Stimulated activated CD4-positive, alpha-beta T cell treated with anti-CD3 and anti-CD28 coated beads, Interleukin-2, amount 100 ng/mL, for 48 hours (primary cell): ENCODE results near the gene ARF6.
"Not testable (repeated sequence)": the region's sequence is repeated elsewhere in the genome, so short reads cannot be mapped to it uniquely, and the experiment has no call there.

Experiments
- DNase-seq, 2 donors: peaks; one replicate each; pipeline ENCODE4 v3.0.0-alpha.2; 2020

ARF6 gene

GRCh38 chr14:49892636-49893308 is at the start of gene ARF6:
TSS of gene ARF6 (plus strand) at chr14:49893082. CDS start at chr14:49893737, 655 bp downstream.
- DNase-seq, result peak; percentile 94 to 97

GRCh38 chr14:49849213-49849847 is 43.6 kb upstream of the ARF6 start:
- DNase-seq, result no peak

- no peak for DNase-seq
Measured at GRCh38 chr14:49851813-49852212, 41.1 kb upstream of the ARF6 start.

- peak; percentile 82 to 88 for DNase-seq
Measured at GRCh38 chr14:49852301-49853157, 40.4 kb upstream of the ARF6 start, which contains the start of gene NEMF. TSS of gene NEMF (minus strand) at chr14:49852788. CDS start at chr14:49852753, 35 bp downstream.

- DNase-seq, result no peak
Measured at GRCh38 chr14:49853158-49853477, 39.8 kb upstream of the ARF6 start.

- peak; percentile 53 to 64 for DNase-seq
Measured at GRCh38 chr14:49853572-49854375, 39.1 kb upstream of the ARF6 start.

GRCh38 chr14:49857427-49858003 is 35.4 kb upstream of the ARF6 start:
- DNase-seq, result no peak

- DNase-seq, result no peak
Measured at GRCh38 chr14:49858383-49858782, 34.5 kb upstream of the ARF6 start.

- no peak for DNase-seq
Measured at GRCh38 chr14:49860988-49861698, 31.7 kb upstream of the ARF6 start.

- peak; percentile 44 to 47 for DNase-seq
Measured at GRCh38 chr14:49861699-49862088, 31.2 kb upstream of the ARF6 start.

- DNase-seq, result peak; percentile 84 to 86
Measured at GRCh38 chr14:49862089-49862673, 30.7 kb upstream of the ARF6 start.

- no peak for DNase-seq
Measured at GRCh38 chr14:49863487-49864281, 29.2 kb upstream of the ARF6 start.

GRCh38 chr14:49865431-49865859 is 27.4 kb upstream of the ARF6 start:
- peak; percentile 82 to 84 for DNase-seq

GRCh38 chr14:49867831-49868719 is 24.8 kb upstream of the ARF6 start:
- peak; percentile 97 to 98 for DNase-seq

GRCh38 chr14:49868720-49869114 is 24.2 kb upstream of the ARF6 start:
- no peak for DNase-seq

- DNase-seq, result no peak
Measured at GRCh38 chr14:49870908-49871307, 22.0 kb upstream of the ARF6 start.

GRCh38 chr14:49873548-49873947 is 19.3 kb upstream of the ARF6 start:
- DNase-seq, result not testable (repeated sequence)

GRCh38 chr14:49875640-49876198 is 17.2 kb upstream of the ARF6 start:
- DNase-seq, result no peak

GRCh38 chr14:49876563-49877127 is 16.2 kb upstream of the ARF6 start:
- no peak for DNase-seq
